HepG2 (cell line): Measurements from ENCODE around the gene SSNA1. TPM values are rescaled to one million over a fixed set of nuclear protein-coding genes. Genes with fewer than 3 reads are reported as not detected.

Experiments used
- DNMT3B ChIP-seq: conservative IDR thresholded peaks from 2 replicates; pipeline ENCODE4 v1.6.1; 2016; ENCODE audit warnings: missing biosample characterization, control low read depth
- KLF11 ChIP-seq: IDR thresholded peaks from 2 replicates; pipeline ENCODE4 v1.6.1; 2016; ENCODE audit warnings: missing compliant biosample characterization
- KLF15 ChIP-seq: sonication (generic); formaldehyde crosslinking; IDR thresholded peaks from 2 replicates; pipeline ENCODE4 v1.8.1; 2023; ENCODE audit warnings: borderline replicate concordance, mild to moderate bottlenecking, inconsistent platforms, missing genetic modification reagents, mixed read lengths
- MBNL3 ChIP-seq: fragments of 250-450 bp; sonication (Bioruptor Pico); conservative IDR thresholded peaks from 2 replicates; pipeline ENCODE4 v1.8.0; 2022; ENCODE audit warnings: mild to moderate bottlenecking, inconsistent platforms
- MLLT10 ChIP-seq: sonication (generic); formaldehyde crosslinking; IDR thresholded peaks from 2 replicates; pipeline ENCODE4 v1.4.0; 2020; ENCODE audit warnings: missing genetic modification reagents
- RAD51 ChIP-seq: fragments of 450-650 bp; IDR thresholded peaks from 2 replicates; pipeline ENCODE4 v1.6.1; 2016; ENCODE audit warnings: borderline replicate concordance
- SIX4 ChIP-seq: sonication (generic); formaldehyde crosslinking; IDR thresholded peaks from 2 replicates; pipeline ENCODE4 v1.4.0; 2020; ENCODE audit warnings: missing genetic modification reagents
- SRSF1 ChIP-seq: fragments of 200-400 bp; formaldehyde crosslinking; optimal IDR thresholded peaks from 2 replicates; pipeline ENCODE3; 2017; ENCODE audit warnings: mild to moderate bottlenecking, low read depth, low read length, moderate library complexity
- TBP ChIP-seq: sonication (generic); formaldehyde crosslinking; IDR thresholded peaks from 2 replicates; pipeline ENCODE4 v1.5.0; 2020; ENCODE audit warnings: missing genetic modification reagents
- XBP1 ChIP-seq: sonication (generic); formaldehyde crosslinking; IDR thresholded peaks from 2 replicates; pipeline ENCODE4 v1.5.0; 2020; ENCODE audit warnings: missing genetic modification reagents
- ZNF124 ChIP-seq: sonication (generic); formaldehyde crosslinking; IDR thresholded peaks from 2 replicates; pipeline ENCODE4 v1.4.0; 2020; ENCODE audit warnings: missing genetic modification reagents
- ZNF235 ChIP-seq: sonication (generic); formaldehyde crosslinking; IDR thresholded peaks from 2 replicates; pipeline ENCODE4 v1.8.1; 2023; ENCODE audit warnings: mild to moderate bottlenecking, missing genetic modification reagents, borderline replicate concordance
- ZNF567 ChIP-seq: sonication (generic); formaldehyde crosslinking; IDR thresholded peaks from 2 replicates; pipeline ENCODE4 v1.8.1; 2023; ENCODE audit warnings: mild to moderate bottlenecking, missing genetic modification reagents, borderline replicate concordance
- ZSCAN22 ChIP-seq: sonication (generic); formaldehyde crosslinking; IDR thresholded peaks from 2 replicates; pipeline ENCODE4 v1.4.0; 2020; ENCODE audit warnings: mild to moderate bottlenecking, missing genetic modification reagents
- polyA plus RNA-seq, 8 experiments: library from polyadenylated mRNA; depleted of rRNA in 3 of 8; stranded (reverse) in 7 of 8; unstranded in 1 of 8; fragments of >200 nt; fragmentation: Illumina TruSeq in 4 of 8; extraction: Trizol in 4 of 8; gene quantifications; 2 replicates each; pipeline versions ENCODE4 v1.2.1 to v1.2.3, GENCODE V29; 2011 to 2016; ENCODE audit warnings: low read depth in 4 of 8, missing spikeins in 1 of 8, mixed read lengths in 1 of 8; ENCODE audit not compliant: insufficient read depth in 1 of 8
- total RNA-seq, 5 experiments: library from RNA; depleted of rRNA; stranded (reverse); fragments of >200 nt; fragmentation: Illumina TruSeq; extraction: Trizol; gene quantifications; 2 replicates each; pipeline ENCODE4 v1.2.3, GENCODE V29; 2016; ENCODE audit warnings: low read depth in 1 of 5
- TF ChIP-seq, protein P1 (sequence below): sonication (generic); formaldehyde crosslinking; IDR thresholded peaks from 2 replicates; pipeline ENCODE4 v1.4.0; 2020; ENCODE audit warnings: missing genetic modification reagents
- TF ChIP-seq, protein P2 (sequence below): IDR thresholded peaks from 2 replicates; pipeline ENCODE4 v1.6.1; 2012; ENCODE audit warnings: low read depth, low read length, improper control_type of control experiment
- TF ChIP-seq, protein P3 (sequence below): sonication (generic); formaldehyde crosslinking; IDR thresholded peaks from 2 replicates; pipeline ENCODE4 v1.4.0; 2020; ENCODE audit warnings: missing genetic modification reagents
- TF ChIP-seq, protein P4 (sequence below): sonication (generic); formaldehyde crosslinking; IDR thresholded peaks from 2 replicates; pipeline ENCODE4 v1.5.0; 2020; ENCODE audit warnings: missing genetic modification reagents
- TF ChIP-seq, protein P5 (sequence below): sonication (generic); formaldehyde crosslinking; IDR thresholded peaks from 2 replicates; pipeline ENCODE4 v1.4.0; 2020; ENCODE audit warnings: mild to moderate bottlenecking, missing genetic modification reagents
- TF ChIP-seq, protein P6 (sequence below): sonication (generic); formaldehyde crosslinking; conservative IDR thresholded peaks from 2 replicates; pipeline ENCODE4 v1.4.0; 2020; ENCODE audit warnings: missing genetic modification reagents

SSNA1 gene
- total and polyA plus RNA-seq, 2 of the 13 experiments (the other 11 are each of a cell fraction or from before 2014, with no cell fraction given) = 35.9 to 49.4 TPM

DNA sequence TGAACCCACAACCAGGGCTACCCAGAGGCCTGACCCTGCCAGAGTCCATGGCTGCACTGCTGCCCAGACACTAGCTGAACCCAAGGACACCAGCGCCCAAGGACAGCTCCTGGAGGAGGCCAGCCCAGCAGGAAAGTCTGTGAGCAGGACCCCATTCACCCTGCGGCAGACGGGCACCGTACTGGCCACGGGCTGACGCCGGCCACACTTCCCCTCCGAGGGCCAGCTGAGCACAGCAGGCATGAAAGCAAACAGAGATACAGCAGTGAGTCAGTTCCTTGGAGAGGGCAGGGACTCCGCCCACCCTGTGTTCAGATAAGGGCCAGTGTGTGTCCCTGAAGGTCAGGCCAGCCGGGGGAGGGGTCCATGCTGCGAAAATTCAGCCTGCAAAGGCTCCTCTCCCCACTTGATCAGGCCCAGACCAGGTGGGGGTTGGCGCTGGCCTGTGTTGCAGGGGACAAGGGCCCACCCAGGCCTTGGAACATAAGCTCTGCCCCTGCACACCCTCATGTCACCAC lies 30.3 kb downstream of the SSNA1 start (continued):
- TF ChIP-seq MBNL3 (CRISPR knock-in tag) = no peak
- TF ChIP-seq, protein P1, sequence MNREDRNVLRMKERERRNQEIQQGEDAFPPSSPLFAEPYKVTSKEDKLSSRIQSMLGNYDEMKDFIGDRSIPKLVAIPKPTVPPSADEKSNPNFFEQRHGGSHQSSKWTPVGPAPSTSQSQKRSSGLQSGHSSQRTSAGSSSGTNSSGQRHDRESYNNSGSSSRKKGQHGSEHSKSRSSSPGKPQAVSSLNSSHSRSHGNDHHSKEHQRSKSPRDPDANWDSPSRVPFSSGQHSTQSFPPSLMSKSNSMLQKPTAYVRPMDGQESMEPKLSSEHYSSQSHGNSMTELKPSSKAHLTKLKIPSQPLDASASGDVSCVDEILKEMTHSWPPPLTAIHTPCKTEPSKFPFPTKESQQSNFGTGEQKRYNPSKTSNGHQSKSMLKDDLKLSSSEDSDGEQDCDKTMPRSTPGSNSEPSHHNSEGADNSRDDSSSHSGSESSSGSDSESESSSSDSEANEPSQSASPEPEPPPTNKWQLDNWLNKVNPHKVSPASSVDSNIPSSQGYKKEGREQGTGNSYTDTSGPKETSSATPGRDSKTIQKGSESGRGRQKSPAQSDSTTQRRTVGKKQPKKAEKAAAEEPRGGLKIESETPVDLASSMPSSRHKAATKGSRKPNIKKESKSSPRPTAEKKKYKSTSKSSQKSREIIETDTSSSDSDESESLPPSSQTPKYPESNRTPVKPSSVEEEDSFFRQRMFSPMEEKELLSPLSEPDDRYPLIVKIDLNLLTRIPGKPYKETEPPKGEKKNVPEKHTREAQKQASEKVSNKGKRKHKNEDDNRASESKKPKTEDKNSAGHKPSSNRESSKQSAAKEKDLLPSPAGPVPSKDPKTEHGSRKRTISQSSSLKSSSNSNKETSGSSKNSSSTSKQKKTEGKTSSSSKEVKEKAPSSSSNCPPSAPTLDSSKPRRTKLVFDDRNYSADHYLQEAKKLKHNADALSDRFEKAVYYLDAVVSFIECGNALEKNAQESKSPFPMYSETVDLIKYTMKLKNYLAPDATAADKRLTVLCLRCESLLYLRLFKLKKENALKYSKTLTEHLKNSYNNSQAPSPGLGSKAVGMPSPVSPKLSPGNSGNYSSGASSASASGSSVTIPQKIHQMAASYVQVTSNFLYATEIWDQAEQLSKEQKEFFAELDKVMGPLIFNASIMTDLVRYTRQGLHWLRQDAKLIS (CRISPR knock-in tag) = no peak
- TF ChIP-seq DNMT3B (CRISPR knock-in tag) = no peak
- TF ChIP-seq, protein P2, sequence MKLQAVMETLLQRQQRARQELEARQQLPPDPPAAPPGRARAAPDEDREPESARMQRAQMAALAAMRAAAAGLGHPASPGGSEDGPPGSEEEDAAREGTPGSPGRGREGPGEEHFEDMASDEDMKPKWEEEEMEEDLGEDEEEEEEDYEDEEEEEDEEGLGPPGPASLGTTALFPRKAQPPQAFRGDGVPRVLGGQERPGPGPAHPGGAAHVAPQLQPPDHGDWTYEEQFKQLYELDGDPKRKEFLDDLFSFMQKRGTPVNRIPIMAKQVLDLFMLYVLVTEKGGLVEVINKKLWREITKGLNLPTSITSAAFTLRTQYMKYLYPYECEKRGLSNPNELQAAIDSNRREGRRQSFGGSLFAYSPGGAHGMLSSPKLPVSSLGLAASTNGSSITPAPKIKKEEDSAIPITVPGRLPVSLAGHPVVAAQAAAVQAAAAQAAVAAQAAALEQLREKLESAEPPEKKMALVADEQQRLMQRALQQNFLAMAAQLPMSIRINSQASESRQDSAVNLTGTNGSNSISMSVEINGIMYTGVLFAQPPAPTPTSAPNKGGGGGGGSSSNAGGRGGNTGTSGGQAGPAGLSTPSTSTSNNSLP = no peak
- no peak for TF ChIP-seq KLF15 (CRISPR knock-in tag)
- TF ChIP-seq ZNF235 (CRISPR knock-in tag) = no peak
- TF ChIP-seq TBP (CRISPR knock-in tag) = no peak
- TF ChIP-seq MLLT10 = no peak
- no peak for TF ChIP-seq SRSF1
- no peak for TF ChIP-seq ZNF567
- TF ChIP-seq KLF11 (CRISPR knock-in tag) = no peak
- no peak for TF ChIP-seq RAD51
- TF ChIP-seq, protein P3, sequence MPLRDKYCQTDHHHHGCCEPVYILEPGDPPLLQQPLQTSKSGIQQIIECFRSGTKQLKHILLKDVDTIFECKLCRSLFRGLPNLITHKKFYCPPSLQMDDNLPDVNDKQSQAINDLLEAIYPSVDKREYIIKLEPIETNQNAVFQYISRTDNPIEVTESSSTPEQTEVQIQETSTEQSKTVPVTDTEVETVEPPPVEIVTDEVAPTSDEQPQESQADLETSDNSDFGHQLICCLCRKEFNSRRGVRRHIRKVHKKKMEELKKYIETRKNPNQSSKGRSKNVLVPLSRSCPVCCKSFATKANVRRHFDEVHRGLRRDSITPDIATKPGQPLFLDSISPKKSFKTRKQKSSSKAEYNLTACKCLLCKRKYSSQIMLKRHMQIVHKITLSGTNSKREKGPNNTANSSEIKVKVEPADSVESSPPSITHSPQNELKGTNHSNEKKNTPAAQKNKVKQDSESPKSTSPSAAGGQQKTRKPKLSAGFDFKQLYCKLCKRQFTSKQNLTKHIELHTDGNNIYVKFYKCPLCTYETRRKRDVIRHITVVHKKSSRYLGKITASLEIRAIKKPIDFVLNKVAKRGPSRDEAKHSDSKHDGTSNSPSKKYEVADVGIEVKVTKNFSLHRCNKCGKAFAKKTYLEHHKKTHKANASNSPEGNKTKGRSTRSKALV (CRISPR knock-in tag) = no peak
- TF ChIP-seq ZSCAN22 (CRISPR knock-in tag) = no peak
- 0 out of 2 replicates have a peak, but pooled peaks have one; percentile 60 for TF ChIP-seq ZNF124 (CRISPR knock-in tag)
- TF ChIP-seq, protein P4, sequence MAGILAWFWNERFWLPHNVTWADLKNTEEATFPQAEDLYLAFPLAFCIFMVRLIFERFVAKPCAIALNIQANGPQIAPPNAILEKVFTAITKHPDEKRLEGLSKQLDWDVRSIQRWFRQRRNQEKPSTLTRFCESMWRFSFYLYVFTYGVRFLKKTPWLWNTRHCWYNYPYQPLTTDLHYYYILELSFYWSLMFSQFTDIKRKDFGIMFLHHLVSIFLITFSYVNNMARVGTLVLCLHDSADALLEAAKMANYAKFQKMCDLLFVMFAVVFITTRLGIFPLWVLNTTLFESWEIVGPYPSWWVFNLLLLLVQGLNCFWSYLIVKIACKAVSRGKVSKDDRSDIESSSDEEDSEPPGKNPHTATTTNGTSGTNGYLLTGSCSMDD = no peak
- TF ChIP-seq, protein P5, sequence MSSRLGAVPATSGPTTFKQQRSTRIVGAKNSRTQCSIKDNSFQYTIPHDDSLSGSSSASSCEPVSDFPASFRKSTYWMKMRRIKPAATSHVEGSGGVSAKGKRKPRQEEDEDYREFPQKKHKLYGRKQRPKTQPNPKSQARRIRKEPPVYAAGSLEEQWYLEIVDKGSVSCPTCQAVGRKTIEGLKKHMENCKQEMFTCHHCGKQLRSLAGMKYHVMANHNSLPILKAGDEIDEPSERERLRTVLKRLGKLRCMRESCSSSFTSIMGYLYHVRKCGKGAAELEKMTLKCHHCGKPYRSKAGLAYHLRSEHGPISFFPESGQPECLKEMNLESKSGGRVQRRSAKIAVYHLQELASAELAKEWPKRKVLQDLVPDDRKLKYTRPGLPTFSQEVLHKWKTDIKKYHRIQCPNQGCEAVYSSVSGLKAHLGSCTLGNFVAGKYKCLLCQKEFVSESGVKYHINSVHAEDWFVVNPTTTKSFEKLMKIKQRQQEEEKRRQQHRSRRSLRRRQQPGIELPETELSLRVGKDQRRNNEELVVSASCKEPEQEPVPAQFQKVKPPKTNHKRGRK (CRISPR knock-in tag) = no peak
- TF ChIP-seq SIX4 (CRISPR knock-in tag) = no peak
- TF ChIP-seq XBP1 (CRISPR knock-in tag) = no peak
- TF ChIP-seq, protein P6, sequence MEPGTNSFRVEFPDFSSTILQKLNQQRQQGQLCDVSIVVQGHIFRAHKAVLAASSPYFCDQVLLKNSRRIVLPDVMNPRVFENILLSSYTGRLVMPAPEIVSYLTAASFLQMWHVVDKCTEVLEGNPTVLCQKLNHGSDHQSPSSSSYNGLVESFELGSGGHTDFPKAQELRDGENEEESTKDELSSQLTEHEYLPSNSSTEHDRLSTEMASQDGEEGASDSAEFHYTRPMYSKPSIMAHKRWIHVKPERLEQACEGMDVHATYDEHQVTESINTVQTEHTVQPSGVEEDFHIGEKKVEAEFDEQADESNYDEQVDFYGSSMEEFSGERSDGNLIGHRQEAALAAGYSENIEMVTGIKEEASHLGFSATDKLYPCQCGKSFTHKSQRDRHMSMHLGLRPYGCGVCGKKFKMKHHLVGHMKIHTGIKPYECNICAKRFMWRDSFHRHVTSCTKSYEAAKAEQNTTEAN (CRISPR knock-in tag) = no peak
